ENCODE measurements around the gene PJA2.

- TF ChIP-seq CTCF (IDR thresholded peaks at IDR 0.05; ENCODE audit: insufficient read depth, low read length, poor library complexity, severe bottlenecking) = no peak
- no peak for TF ChIP-seq EZH2phosphoT487 (conservative IDR thresholded peaks at IDR 0.05; ENCODE audit: low read length)
These were observed 111.9 kb downstream of the PJA2 start for GRCh38 chr5:109297900-109298299.

Measured in SU-DHL-6 (cell line).